GM23338 (cell line): Measurements from ENCODE around the gene CALML5.

ENCODE experiments used
- EZH2 ChIP-seq: fragments of 200-600 bp; sonication (generic); IDR thresholded peaks from one replicate; pipeline ENCODE4 v1.8.0; 2017; ENCODE audit warnings: antibody characterized with exemption, mild to moderate bottlenecking, low read depth; ENCODE audit not compliant: unreplicated experiment
- EZH2phosphoT487 ChIP-seq: fragments of 200-600 bp; sonication (generic); IDR thresholded peaks from one replicate; pipeline ENCODE4 v1.8.1; 2018; ENCODE audit warnings: antibody characterized with exemption; ENCODE audit not compliant: unreplicated experiment
- JUNB ChIP-seq: IDR thresholded peaks from one replicate; pipeline ENCODE4 v1.6.1; 2016; ENCODE audit warnings: antibody characterized with exemption; ENCODE audit not compliant: unreplicated experiment
- ZNF114 ChIP-seq: fragments of 250-450 bp; sonication (Bioruptor Pico); IDR thresholded peaks from 2 replicates; pipeline ENCODE4 v1.5.0; 2020; ENCODE audit warnings: mild to moderate bottlenecking, moderate library complexity
- TF ChIP-seq, protein P1 (sequence below), 2 experiments: fragments of 200-600 bp in 1 of 2; sonication (generic) in 1 of 2; conservative IDR thresholded peaks; 2 replicates each; pipeline versions ENCODE4 v1.5.1 to v1.6.1; 2016 to 2017; ENCODE audit warnings: antibody characterized with exemption in 2 of 2, low read depth in 2 of 2, mild to moderate bottlenecking in 2 of 2, moderate library complexity in 1 of 2
- TF ChIP-seq, protein P2 (sequence below): IDR thresholded peaks from 2 replicates; pipeline ENCODE4 v1.6.1; 2016; ENCODE audit warnings: antibody characterized with exemption
- TF ChIP-seq, protein P3 (sequence below): IDR thresholded peaks from one replicate; pipeline ENCODE4 v1.6.1; 2018; ENCODE audit warnings: antibody characterized with exemption; ENCODE audit not compliant: unreplicated experiment

- TF ChIP-seq, protein P1, sequence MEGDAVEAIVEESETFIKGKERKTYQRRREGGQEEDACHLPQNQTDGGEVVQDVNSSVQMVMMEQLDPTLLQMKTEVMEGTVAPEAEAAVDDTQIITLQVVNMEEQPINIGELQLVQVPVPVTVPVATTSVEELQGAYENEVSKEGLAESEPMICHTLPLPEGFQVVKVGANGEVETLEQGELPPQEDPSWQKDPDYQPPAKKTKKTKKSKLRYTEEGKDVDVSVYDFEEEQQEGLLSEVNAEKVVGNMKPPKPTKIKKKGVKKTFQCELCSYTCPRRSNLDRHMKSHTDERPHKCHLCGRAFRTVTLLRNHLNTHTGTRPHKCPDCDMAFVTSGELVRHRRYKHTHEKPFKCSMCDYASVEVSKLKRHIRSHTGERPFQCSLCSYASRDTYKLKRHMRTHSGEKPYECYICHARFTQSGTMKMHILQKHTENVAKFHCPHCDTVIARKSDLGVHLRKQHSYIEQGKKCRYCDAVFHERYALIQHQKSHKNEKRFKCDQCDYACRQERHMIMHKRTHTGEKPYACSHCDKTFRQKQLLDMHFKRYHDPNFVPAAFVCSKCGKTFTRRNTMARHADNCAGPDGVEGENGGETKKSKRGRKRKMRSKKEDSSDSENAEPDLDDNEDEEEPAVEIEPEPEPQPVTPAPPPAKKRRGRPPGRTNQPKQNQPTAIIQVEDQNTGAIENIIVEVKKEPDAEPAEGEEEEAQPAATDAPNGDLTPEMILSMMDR (conservative IDR thresholded peaks at IDR 0.05; ENCODE audit: low read depth in 2 of 2), result no peak
- TF ChIP-seq ZNF114 (CRISPR knock-in tag), result no peak
- TF ChIP-seq, protein P2, sequence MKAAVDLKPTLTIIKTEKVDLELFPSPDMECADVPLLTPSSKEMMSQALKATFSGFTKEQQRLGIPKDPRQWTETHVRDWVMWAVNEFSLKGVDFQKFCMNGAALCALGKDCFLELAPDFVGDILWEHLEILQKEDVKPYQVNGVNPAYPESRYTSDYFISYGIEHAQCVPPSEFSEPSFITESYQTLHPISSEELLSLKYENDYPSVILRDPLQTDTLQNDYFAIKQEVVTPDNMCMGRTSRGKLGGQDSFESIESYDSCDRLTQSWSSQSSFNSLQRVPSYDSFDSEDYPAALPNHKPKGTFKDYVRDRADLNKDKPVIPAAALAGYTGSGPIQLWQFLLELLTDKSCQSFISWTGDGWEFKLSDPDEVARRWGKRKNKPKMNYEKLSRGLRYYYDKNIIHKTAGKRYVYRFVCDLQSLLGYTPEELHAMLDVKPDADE, result no peak
- TF ChIP-seq EZH2, result no peak
- TF ChIP-seq, protein P3, sequence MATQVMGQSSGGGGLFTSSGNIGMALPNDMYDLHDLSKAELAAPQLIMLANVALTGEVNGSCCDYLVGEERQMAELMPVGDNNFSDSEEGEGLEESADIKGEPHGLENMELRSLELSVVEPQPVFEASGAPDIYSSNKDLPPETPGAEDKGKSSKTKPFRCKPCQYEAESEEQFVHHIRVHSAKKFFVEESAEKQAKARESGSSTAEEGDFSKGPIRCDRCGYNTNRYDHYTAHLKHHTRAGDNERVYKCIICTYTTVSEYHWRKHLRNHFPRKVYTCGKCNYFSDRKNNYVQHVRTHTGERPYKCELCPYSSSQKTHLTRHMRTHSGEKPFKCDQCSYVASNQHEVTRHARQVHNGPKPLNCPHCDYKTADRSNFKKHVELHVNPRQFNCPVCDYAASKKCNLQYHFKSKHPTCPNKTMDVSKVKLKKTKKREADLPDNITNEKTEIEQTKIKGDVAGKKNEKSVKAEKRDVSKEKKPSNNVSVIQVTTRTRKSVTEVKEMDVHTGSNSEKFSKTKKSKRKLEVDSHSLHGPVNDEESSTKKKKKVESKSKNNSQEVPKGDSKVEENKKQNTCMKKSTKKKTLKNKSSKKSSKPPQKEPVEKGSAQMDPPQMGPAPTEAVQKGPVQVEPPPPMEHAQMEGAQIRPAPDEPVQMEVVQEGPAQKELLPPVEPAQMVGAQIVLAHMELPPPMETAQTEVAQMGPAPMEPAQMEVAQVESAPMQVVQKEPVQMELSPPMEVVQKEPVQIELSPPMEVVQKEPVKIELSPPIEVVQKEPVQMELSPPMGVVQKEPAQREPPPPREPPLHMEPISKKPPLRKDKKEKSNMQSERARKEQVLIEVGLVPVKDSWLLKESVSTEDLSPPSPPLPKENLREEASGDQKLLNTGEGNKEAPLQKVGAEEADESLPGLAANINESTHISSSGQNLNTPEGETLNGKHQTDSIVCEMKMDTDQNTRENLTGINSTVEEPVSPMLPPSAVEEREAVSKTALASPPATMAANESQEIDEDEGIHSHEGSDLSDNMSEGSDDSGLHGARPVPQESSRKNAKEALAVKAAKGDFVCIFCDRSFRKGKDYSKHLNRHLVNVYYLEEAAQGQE, result no peak
- TF ChIP-seq JUNB, result no peak
- TF ChIP-seq EZH2phosphoT487, result no peak
These were observed 9.4 kb upstream of the CALML5 start for GRCh38 chr10:5508786-5509185.
